ENCODE results near the gene FTSJ1.

The FTSJ1 gene

DNA sequence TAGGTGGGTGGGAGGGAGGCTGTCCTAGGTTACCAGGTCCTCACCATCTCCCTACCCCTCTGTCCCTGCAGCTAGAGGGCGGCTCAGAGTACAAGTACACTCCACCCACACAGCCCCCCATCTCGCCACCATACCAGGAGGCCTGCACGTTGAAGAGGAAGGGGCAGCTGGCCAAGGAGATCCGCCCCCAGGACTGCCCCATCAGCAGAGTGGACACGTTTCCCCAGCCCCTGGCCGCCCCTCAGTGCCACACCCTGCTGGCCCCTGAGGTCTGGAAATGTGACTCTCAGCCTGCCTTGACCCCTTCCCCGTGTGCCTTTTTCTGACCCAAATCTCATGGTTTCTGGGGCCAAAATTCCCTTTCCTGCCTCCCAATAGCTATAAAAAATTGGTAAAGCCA is 6.5 kb downstream of the FTSJ1 start:
- in situ Hi-C loops (cut with HindIII; ENCODE audit: low sequenced_read_pairs), result no loop called here
- H3K4me3 ChIP-seq (ENCODE audit: low read depth, low read length), result no peak overlapping the region
- DNase-seq (ENCODE audit: low read depth, low spot score), result no peak
- TF ChIP-seq, protein P1, sequence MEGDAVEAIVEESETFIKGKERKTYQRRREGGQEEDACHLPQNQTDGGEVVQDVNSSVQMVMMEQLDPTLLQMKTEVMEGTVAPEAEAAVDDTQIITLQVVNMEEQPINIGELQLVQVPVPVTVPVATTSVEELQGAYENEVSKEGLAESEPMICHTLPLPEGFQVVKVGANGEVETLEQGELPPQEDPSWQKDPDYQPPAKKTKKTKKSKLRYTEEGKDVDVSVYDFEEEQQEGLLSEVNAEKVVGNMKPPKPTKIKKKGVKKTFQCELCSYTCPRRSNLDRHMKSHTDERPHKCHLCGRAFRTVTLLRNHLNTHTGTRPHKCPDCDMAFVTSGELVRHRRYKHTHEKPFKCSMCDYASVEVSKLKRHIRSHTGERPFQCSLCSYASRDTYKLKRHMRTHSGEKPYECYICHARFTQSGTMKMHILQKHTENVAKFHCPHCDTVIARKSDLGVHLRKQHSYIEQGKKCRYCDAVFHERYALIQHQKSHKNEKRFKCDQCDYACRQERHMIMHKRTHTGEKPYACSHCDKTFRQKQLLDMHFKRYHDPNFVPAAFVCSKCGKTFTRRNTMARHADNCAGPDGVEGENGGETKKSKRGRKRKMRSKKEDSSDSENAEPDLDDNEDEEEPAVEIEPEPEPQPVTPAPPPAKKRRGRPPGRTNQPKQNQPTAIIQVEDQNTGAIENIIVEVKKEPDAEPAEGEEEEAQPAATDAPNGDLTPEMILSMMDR (IDR thresholded peaks at IDR 0.05; ENCODE audit: low read depth, low read length), result no peak

DNA sequence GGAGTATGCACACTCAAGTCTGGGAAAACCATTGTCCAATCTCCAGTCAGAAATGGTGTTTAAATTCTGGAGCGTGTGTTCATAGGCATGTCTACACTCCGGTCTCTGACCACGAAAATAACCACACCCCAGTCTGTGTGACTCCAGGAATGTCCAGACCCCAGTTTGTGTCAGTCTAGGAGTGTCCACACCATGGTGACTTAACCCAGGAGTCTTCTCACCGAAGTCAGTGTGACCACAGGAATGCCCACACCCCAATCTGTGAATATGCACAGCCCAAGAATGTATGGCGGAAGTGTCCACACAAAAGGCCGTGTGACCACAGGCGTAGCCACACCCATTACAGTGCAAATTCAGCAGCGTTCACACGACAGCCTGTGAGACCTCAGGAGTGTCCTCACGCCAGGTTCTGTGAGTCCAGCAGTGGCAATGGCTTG is 11.4 kb downstream of the FTSJ1 start:
- in situ Hi-C loops (cut with HindIII; ENCODE audit: low sequenced_read_pairs), result no loop called here
- TF ChIP-seq, protein P1 (IDR thresholded peaks at IDR 0.05; ENCODE audit: low read depth, low read length), result no peak
- H3K4me3 ChIP-seq (ENCODE audit: low read depth, low read length), result no peak overlapping the region
- DNase-seq (ENCODE audit: low read depth, low spot score), result peak; percentile 94

DNA sequence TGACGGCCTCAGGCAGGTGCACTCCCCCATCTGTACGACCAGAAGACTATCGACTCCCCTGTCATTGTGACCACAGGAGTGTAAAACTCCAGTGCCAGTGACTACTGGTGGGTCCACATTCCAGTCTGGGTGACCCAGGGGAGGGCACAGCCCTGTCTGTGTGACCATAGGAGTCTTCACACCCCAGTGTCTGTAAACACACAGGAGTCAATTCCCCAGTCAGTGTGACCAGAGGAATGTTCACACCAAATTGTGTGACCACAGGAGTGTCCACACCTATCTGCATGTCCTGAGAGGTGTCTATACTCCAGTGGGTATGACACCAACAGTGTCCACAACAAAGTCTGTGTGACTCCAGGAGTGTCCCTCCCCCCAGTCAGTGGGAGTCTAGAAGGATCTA is 12.0 kb downstream of the FTSJ1 start:
- in situ Hi-C loops (cut with HindIII; ENCODE audit: low sequenced_read_pairs), result no loop called here

DNA sequence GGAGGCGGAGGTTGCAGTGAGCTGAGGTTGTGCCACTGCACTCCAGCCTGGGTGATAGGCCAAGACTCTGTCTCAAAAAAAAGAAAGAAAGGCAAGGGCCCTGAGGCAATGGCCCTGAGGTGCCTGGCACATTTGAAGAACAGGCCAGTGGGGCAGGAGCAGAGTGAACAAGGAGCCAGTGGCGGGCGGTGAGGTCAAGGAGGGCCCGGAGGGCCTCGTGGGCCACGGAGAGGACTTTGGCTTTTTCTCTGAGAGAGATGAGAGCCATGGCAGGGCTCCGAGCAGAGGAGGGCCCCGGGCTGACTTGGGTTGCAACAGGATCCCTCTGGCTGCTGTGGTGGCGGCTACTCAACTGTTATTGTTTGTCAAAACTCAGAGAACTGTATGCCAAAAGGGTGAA is 13.3 kb downstream of the FTSJ1 start:
- no peak overlapping the region for H3K4me3 ChIP-seq (ENCODE audit: low read depth, low read length)
- TF ChIP-seq, protein P1 (IDR thresholded peaks at IDR 0.05; ENCODE audit: low read depth, low read length), result no peak
- in situ Hi-C loops (cut with HindIII; ENCODE audit: low sequenced_read_pairs), result no loop called here
- no peak for DNase-seq (ENCODE audit: low read depth, low spot score)

More for the DNA sequence above, 12.0 kb downstream of the FTSJ1 start:
- no peak overlapping the region for H3K4me3 ChIP-seq (ENCODE audit: low read depth, low read length)
- TF ChIP-seq, protein P1 (IDR thresholded peaks at IDR 0.05; ENCODE audit: low read depth, low read length), result no peak
- no peak for DNase-seq (ENCODE audit: low read depth, low spot score)

DNA sequence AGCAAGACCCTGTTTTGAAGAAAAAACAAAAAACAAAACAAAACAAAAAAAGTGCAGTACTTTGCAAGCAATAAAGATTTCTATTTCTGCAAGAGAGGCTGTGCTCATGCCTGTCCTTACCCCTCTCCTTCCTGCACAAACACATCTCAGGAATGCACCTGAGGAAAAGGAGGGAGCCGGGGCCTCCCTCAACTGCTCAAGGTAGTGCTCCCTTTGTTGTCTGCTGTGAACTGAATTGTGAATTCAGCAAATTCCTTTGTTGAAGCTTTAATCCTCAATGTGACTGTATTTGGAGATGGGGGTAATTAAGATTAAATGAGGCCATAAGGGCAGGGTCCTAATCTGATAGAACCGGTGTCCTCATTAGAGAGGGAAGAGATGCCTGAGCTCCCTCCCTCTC is 13.9 kb downstream of the FTSJ1 start:
- DNase-seq (ENCODE audit: low read depth, low spot score), result no peak
- TF ChIP-seq, protein P1 (IDR thresholded peaks at IDR 0.05; ENCODE audit: low read depth, low read length), result no peak
- H3K4me3 ChIP-seq (ENCODE audit: low read depth, low read length), result no peak overlapping the region
- in situ Hi-C loops (cut with HindIII; ENCODE audit: low sequenced_read_pairs), result no loop called here

DNA sequence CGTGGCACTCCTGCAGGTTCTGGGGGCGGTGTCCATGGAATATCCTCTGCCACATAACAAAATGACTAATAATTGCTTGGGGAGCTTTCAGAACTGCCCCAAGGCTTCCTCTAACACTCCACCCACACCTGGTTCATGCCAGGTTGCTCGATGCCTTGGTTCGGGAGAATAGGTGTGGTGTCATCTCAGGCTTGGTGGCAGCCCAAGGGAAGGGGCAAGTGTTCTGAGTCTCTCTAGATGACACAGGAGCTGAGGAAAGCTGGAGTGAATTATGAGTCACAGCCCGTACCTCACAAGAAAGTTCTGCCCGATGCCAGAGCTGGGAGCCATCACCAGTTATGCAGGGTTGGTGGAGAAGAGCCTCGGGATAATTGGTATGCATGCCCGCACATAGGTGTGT is 14.7 kb downstream of the FTSJ1 start:
- H3K4me3 ChIP-seq (ENCODE audit: low read depth, low read length), result no peak overlapping the region
- DNase-seq (ENCODE audit: low read depth, low spot score), result no peak
- TF ChIP-seq, protein P1 (IDR thresholded peaks at IDR 0.05; ENCODE audit: low read depth, low read length), result no peak
- in situ Hi-C loops (cut with HindIII; ENCODE audit: low sequenced_read_pairs), result no loop called here

DNA sequence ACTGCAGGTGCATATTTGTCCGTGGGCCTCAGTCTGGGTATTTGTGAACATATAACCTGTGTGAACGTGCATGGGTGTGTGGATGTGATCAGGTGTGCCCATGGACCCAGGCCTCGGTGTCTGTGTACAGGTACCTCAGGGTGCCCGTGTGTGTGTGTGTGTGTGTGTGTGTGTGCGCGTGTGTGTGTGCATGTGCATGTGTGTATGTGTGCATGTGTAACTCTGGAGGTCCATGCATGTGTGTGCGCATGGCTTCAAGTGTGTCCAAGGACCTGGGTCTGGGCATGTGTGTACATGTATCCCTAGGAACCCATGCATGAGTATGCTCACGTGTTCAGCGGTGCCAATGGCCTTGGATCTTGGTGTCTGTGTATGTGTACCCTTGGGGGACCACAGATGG is 15.8 kb downstream of the FTSJ1 start:
- TF ChIP-seq, protein P1 (IDR thresholded peaks at IDR 0.05; ENCODE audit: low read depth, low read length), result no peak
- H3K4me3 ChIP-seq (ENCODE audit: low read depth, low read length), result no peak overlapping the region
- in situ Hi-C loops (cut with HindIII; ENCODE audit: low sequenced_read_pairs), result no loop called here
- no peak for DNase-seq (ENCODE audit: low read depth, low spot score)
